AG09319 (cell line): ENCODE measurements around the gene CR1.
"Not testable (repeated sequence)": the region's sequence is repeated elsewhere in the genome, so short reads cannot be mapped to it uniquely, and the experiment has no call there.

ENCODE experiments used
- DNase-seq: peaks from one replicate; pipeline ENCODE4 v3.0.0-alpha.2; 2010; ENCODE audit warnings: low read depth; ENCODE audit errors: extremely low read depth
- CTCF ChIP-seq: IDR thresholded peaks from 2 replicates; pipeline ENCODE4 v1.5.1; 2011; ENCODE audit warnings: low read depth, mild to moderate bottlenecking, inconsistent platforms, low read length, moderate library complexity

CR1 gene

GRCh38 chr1:207649865-207650580, 154.1 kb downstream of the CR1 start:
- no peak for DNase-seq
- no peak for TF ChIP-seq CTCF

GRCh38 chr1:207651583-207651982, 155.6 kb downstream of the CR1 start:
- no peak for DNase-seq
- no peak for TF ChIP-seq CTCF

- TF ChIP-seq CTCF: peak; percentile 29
- no peak for DNase-seq
Observed at GRCh38 chr1:207654320-207654719, 158.4 kb downstream of the CR1 start.

- no peak for DNase-seq
- no peak for TF ChIP-seq CTCF
Observed at GRCh38 chr1:207658408-207658807, 162.5 kb downstream of the CR1 start.

- DNase-seq: no peak
Observed at GRCh38 chr1:207658904-207659485, 163.0 kb downstream of the CR1 start.

GRCh38 chr1:207659545-207660153, 163.7 kb downstream of the CR1 start:
- no peak for DNase-seq
- TF ChIP-seq CTCF: no peak

More at GRCh38 chr1:207658904-207659485, 163.0 kb downstream of the CR1 start:
- TF ChIP-seq CTCF: no peak

- DNase-seq: not testable (repeated sequence)
Observed at GRCh38 chr1:207661420-207661819, 165.5 kb downstream of the CR1 start.

GRCh38 chr1:207666342-207666741, 170.4 kb downstream of the CR1 start:
- DNase-seq: no peak

More at GRCh38 chr1:207666342-207666741, 170.4 kb downstream of the CR1 start:
- TF ChIP-seq CTCF: no peak
